GM21619 (cell line): ENCODE data around the gene YWHAQ.
"Not testable (repeated sequence)": the region's sequence is repeated elsewhere in the genome, so short reads cannot be mapped to it uniquely, and the experiment has no call there.

ENCODE experiments used
- ATAC-seq: cut with Tn5 transposase; IDR thresholded peaks from one replicate; pipeline ENCODE4 v1.9.1; 2021; ENCODE audit not compliant: unreplicated experiment

Gene YWHAQ

GRCh38 chr2:9552219-9553178, 78.3 kb downstream of the YWHAQ start:
- no peak for ATAC-seq

- ATAC-seq: not testable (repeated sequence)
Measured at GRCh38 chr2:9550859-9551391, 79.9 kb downstream of the YWHAQ start.

DNA sequence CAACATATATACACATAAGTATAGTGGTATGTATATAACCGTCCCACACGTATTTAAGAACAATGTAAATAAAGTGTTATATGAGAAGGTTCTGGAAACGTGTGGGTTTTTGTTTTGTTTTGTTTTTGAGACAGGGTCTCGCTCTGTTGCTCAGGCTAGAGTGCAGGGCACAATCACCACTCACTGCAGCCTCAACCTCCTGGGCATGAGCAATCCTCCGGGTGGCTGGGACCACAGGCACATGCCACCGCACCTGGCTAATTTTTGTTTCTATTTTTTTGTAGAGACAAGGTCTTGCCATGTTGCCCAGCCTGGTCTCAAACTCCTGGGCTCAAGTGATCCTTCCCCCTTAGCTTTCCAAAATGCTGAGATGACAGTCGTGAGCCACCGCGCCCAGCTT, 81.4 kb downstream of the YWHAQ start:
- ATAC-seq: no peak

- peak; percentile 59 for ATAC-seq
Measured at GRCh38 chr2:9548506-9548905, 82.3 kb downstream of the YWHAQ start.

DNA sequence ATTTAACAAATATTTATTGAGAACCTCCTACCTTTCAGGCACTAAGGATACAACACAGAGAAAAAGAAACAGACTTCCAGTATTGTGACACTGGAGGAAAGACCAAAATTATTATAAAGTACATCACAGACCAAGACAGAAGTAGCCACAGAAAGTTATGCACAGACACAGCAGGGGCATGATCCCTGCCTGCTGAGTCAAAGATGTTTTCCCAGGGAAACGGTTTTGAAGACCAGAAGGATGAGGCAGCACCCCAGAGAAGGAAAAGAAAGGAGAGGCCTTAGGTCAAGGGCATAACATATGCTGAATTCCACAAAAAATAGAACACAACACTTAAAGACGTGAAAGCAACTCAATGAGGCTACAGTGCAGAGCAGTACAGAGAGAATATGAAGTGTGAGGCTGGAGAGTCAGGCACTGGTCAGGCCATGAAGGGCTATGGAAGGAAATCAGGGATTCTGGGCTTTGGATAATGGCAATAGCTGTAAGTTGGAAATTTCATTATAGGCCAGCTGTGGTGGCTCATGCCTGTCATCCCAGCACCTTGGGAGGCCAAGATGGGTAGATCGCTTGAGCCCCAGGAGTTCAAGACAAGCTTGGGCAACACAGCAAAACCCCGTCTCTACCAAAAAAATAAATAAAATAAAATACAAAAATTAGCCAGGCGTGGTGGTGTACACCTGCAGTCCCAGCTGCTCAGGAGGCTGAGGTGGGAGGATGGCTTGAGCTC, 83.4 kb downstream of the YWHAQ start:
- ATAC-seq: no peak

DNA sequence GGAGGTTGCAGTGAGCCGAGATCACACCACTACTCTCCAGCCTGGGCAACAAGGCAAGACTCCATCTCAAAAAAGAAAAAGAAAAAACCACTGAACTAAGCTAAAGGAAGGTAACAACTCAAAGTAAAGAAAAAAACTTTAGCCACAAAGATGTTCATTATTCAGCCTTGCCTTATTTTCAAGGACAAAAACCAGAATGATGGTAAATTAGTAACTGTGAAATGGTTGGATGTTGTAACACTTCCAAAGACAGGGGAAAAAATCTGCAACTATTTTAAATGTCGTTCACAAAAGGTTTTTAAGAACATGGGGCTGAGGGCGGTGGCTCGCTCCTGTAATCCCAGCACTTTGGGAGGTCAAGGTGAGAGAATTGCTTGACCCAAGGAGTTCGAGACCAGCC, 85.3 kb downstream of the YWHAQ start:
- no peak for ATAC-seq

DNA sequence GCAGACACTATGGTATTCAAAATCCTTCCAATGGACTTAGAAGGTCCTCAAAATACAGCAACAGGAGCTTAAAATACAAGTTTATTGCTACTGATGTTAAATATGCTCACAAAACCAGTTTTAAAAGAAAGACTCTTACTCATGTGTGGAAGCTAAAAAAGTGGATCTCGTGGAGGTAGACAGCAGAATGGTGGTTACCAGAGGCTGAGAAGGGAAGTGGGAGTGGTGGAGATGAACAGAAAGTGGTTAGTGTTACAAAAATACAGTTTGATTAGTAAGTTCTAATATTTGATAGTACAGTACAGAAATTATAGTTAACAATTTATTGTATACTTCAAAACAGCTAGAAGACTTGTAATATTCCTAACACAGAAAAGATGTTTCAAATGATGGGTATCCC, 87.2 kb downstream of the YWHAQ start:
- no peak for ATAC-seq

GRCh38 chr2:9539531-9539930, 91.3 kb downstream of the YWHAQ start:
- ATAC-seq: no peak

DNA sequence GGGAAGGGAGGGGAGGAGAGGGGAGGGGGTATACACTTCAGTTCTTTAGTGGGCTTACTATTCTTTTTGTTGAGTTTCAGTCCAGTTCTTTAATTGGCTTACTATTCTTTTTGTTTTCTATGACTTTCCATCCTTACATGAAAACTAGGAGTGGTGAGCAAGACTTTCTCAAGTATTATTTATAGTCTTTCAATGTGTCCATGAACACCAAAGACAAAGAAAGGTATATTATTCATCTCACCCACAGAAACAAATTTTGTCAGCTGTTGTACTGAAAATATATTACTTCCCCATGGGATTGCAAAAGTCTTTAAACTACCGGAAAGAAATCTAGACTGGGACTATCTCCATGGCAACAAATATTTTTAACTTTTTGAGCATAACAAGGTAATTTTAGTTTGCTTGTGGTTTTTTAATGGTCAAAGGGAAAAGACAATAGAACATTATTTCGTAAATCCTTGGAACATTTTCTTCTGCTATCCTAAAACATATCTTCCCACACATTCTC, 92.7 kb downstream of the YWHAQ start:
- ATAC-seq: no peak

DNA sequence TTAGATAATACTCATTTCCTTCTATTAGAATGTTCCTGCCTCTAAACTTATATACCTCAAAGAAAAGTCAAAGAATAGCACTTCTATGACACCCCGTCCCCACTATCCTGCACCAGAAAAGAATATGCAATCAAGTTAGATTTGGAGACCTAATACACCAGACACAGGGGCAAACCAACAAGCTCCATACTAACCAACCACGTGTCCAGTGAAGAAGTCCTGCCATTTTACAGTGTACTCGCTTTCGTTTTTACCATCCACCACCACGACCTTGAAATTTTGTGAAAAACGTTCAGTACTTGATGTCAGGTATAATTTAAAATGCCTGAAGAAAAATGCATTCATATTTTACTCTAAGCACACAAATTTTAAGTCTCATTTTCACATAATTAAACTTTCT, 94.3 kb downstream of the YWHAQ start:
- no peak for ATAC-seq

- ATAC-seq: no peak
Measured at GRCh38 chr2:9535177-9535576, 95.6 kb downstream of the YWHAQ start.
